NCI-H1105 (cell line): Measurements from ENCODE around the gene FMNL2.
A peak's percentile ranks its signal among the peaks of the same experiment; 100 is the strongest.

Experiments
- DNase-seq: peaks from one replicate; lab custom pipeline; 2025; lab: John Stamatoyannopoulos, UW

The FMNL2 gene

DNA sequence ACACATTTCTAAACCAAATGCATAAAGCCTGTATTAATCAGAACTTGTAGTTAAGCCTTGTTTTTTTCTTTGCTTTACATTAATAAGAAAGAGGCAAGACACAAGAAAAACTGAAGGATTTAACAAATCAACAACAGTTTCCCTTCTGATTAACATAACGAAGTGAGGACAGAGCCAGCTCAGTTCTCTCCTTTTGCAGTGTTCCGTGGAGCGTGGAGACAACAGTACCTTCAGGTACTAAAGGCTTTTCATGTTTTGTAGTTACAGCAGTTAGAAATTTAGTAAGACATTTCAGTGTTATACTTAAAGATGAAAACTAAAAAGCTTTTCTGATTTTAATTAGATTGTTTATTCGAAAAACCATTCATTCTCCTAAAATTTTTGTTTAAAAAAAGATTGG lies 115.2 kb downstream of the FMNL2 start:
- no peak for DNase-seq

DNA sequence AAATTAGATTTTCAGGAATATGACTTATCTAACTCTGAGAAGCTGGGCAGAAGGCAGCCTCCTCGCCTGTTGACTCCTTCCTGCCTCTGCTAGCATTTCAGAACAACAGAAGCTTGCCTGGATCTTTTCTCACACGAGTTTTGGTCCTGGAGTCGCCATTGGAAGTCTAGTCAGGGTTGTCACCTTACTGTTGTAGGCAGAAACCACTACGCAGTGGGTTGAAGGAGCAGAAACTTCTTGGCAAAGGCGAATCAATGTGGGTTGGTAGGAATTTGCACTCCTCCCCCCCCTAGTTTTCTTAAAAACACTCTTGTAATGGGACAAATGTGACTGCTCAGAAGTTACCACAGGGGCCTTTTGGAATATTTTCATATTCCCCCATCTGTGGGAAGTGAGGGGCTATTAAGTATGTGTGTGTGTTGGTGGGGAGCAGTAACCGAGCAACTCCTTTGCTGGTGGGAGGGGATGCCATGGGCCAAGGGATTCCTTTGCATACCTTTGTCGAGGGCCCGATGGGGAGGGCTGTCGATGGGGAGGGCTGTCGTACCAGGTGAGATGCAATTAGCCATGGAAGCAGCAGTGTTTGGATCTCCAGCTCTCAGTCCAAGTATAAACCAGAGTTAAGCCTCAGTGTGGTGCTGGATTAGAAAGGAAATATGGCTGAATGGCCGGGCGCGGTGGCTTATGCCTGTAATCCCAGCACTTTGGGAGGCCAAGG lies 117.4 kb downstream of the FMNL2 start:
- no peak for DNase-seq

DNA sequence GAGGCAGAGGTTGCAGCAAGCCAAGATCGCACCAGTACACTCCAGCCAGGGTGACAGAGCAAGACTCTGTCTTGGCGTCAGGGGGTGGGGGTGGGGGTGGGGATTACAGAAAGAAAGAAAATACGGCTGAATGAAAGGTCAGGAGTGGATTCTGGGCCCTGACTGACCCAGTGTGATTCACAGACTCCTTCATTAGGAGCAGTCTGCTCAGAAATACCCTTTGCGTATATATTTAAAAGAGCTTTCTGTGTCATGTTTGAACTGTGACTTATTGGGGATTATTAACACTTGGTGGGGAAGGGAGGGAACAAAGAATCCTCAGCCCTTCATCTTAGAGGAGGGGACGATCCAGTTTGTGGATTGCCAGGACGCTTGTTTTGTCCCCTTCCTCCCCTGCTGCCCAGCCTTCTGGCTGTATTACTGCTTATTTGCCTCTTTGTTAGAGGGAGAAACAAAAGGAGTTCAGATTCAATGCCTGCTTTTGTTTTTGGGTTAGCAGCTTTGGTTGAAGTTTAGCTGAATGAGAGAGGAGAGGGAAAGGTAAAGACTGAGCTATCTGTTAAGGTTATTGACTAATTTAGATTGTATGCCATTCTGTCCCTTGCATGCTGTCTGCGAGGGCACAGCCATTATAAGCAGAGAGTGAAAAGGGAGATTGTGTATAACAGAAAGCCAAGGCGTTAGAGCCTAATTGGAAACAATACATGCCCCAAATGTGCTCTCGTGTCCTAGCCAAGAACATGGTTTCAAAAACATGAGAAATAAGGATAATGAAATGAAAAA lies 118.3 kb downstream of the FMNL2 start:
- DNase-seq: no peak

DNA sequence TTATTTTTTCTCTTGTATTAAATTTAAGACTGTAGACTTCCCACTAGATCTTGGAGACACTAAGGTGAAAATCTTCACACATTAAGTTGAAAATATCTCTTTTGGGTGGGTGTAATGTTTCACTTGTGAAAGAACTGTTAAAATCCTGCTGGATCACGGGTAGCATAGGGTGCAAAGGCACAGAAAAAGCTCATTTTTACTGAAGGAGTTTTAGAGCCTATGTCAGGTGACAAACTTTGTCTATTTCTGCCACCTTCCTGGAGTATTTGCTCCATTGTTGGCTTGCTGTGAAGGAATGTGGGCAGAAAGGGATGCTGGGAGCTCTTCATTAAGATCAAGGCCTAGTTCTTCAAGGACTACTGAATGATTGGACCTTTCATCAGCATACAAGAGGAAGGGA lies 119.4 kb downstream of the FMNL2 start:
- DNase-seq: no peak

DNA sequence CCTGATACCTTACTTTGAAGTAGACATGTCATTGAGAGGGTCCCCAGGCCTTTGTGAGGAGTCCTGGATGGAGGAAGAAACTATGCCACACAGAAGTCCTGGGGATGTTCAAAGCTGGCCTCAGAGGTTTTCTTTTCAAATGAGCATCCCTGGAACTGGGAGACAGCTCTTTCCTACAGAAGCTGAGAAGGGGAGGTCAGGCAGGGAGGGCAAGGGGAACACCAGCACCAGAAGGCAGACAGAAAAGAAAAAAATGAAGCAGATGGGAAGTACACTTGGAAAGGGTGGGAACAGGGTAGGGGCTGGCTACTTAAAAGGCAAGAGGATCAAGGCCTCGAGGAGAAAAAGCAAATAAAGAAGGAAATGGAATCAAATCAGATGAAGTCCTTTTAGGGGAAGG lies 120.0 kb downstream of the FMNL2 start:
- no peak for DNase-seq

DNA sequence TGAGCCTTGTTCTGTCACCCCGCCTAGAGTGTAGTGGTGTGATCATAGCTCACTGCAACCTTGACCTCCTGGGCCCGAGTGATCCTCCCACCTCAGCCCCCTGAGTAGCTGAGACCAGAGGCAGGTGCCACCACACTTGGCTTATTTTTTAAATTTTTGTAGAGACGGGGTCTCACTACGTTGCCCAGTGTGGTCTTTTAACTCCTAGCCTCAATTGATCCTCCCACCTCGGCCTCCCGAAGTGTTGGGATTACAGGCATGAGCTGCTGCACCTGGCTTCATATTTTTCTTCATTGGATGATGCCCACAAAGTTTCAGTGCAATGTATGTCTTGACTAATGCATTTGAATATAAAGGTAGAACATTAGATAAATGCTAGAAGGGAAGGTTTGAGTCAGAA lies 120.8 kb downstream of the FMNL2 start:
- DNase-seq: no peak

DNA sequence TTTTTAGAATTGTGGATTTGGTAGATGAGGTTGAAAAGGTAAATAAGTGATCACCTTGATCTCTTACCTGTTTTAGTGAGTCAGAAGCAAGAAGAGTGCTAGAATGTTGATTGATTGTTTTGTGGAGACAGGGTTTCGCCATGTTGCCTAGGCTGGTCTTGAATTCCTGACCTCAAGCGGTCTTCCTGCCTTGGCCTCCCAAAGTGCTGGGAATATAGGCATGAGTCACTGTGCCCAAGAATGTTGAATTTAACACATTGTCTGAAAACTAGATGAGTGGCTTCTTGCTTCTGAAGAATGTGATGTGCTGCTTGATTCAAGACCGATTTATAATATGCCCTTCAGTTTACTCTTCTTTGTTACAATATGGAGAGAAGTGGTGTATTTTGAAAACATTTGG lies 121.3 kb downstream of the FMNL2 start:
- no peak for DNase-seq

DNA sequence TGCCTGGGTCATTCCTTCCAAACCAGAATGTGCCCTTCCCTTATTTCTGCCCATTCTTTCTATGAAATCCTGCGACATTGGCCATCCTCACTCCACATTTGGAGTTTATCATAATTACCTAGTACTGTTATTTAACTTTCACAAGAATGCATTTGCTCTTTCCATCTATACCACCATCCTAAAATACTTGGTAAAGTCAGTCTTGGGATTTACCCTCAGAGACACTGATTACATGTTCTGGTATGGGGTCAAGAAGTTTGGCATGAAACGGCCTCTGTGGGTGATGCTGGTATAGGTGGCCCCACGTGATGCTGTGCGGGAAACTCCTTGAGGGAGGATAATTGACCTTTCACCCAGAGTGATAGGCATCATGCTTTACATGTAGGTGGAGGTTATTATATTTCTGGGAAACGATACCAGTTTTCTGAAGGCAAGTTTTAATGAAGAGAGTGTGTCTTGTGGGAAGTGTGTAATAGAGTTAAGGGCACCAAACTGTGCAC lies 123.5 kb downstream of the FMNL2 start:
- no peak for DNase-seq

DNA sequence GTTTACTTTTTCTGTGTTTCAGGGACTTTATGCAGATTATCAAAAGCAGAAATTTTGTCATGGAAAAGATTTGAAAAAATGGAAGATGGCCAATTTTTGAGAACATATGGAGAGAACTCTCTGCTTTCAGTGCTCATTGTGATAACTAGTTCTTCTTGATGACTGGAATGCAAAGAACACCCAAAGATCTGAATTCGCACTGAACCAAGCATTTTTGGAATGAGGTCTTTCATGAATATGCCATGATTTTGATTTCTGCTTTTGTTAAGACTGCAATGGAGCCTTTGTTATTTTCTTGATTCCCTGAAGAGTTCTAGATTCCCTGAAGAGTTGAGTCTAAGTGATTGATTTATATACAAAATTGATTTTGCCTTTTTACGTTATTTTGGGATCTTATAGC lies 124.1 kb downstream of the FMNL2 start:
- no peak for DNase-seq

DNA sequence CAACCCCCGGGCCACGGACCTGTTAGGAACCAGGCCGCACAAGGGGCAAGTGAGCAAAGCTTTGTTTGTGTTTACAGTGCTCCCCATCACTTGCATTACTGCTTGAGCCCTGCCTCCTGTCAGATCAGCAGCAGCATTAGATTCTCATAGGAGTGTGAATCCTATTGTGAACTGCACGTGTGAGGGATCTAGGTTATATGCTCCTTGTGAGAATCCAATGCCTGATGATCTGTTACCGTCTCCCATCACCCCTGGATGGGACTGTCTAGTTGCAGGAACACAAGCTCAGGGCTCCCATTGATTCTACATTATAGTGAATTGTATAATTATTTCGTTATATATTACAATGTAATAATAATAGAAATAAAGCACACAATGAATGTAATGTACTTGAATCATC lies 125.6 kb downstream of the FMNL2 start:
- DNase-seq: no peak

DNA sequence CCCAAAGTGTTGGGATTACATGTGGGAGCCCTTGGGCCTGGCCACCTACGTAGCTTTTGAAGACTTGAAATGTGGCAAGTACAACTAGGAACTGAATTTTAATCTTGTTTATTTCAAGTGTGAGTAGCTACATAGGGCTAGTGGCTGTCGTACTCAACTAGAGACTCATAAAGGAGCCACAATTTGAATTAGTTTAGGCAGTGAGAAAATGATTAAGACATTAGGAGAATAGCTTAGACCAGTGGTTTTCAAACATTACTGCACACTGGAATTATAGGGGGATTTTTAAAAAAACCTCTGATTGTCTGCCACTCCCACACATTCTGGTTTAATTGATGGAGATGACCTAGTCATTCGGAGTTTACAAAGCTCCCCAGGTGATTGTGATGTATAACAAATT lies 127.1 kb downstream of the FMNL2 start:
- no peak for DNase-seq

DNA sequence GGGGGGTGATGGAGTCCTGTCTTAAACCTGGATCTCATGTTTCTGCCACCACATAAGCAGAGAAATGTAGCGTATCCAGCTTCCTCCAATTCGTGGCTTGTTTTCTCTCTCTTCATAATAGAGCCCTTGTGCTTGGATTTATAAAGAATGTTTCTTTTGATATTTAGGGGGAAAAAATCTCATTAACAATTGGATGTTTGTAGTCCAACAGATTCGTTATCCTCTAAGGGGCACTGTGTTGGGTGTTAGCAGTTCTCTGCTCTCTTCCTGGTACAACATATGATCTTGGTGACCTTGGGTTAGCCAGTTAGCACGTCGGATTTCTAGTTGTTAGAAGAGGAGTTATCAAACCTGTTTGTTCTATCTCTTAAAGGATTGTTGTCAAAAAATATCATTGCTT lies 127.8 kb downstream of the FMNL2 start:
- DNase-seq: no peak

DNA sequence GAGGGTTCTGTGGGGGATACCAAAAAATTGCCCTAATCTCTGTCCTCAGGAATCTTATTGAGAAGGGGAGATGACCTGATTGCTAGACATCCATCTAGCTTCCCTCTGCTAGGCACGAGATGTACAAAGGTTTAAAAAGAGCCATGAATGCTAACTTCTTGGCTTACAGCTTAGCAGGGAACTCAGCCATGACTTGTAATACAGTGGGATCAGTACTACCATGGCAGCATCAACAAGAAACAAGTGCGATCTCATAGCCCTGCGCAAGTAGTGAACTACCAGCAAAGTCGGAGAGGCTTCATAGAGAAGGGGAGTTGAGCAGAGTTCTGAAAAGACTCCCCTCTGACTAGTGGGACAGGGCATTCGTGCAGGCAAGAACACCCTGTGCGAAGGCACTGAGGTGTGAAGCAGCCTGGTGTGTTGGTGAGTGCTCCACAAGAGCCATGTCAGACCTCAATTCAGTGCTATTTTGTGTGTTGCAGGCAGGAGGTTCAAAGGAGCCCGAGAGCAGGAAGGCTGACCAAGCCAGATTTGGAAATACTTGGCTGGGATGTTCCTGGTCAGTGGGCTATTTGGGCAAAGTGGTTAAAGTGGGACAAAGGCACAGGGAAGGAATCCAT lies 130.0 kb downstream of the FMNL2 start:
- DNase-seq: no peak

DNA sequence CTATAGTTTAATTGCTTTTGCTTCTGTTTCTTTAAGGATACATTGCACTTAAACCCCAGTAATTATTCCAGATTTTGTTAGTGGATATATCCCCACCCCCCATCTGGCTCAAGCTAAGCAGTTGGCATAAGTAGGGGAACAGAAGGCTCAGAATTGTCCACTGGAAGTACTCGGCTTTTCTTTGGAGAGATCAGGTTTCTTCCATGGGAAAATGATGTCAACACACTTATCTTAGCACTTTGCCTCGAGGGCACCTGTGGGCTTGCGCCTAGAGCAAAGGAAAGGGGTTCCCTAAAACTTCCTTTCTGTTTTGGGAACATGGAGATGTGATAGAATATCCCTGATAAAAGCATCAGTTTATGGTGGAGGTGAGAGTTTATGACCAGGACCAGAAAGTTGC lies 130.6 kb downstream of the FMNL2 start:
- DNase-seq: no peak

DNA sequence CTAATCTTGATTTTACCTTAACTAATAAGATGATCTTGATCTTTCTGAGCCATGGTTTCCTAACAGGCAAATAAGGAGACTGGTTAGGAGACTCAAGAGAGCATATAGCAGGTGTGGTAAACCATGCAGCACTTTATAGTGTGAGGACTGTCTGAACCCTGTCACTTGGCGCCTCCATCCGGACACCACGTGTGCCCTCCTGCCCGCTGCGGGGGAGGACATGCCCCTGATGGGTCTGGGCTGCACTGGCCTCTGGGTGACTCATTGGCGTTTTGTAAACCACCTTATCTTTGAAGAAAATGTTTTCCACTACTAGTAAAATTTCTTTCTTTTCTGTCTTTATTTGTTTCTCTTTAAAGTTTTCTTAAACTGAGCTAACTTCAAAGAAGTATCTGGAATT lies 131.1 kb downstream of the FMNL2 start:
- DNase-seq: no peak

DNA sequence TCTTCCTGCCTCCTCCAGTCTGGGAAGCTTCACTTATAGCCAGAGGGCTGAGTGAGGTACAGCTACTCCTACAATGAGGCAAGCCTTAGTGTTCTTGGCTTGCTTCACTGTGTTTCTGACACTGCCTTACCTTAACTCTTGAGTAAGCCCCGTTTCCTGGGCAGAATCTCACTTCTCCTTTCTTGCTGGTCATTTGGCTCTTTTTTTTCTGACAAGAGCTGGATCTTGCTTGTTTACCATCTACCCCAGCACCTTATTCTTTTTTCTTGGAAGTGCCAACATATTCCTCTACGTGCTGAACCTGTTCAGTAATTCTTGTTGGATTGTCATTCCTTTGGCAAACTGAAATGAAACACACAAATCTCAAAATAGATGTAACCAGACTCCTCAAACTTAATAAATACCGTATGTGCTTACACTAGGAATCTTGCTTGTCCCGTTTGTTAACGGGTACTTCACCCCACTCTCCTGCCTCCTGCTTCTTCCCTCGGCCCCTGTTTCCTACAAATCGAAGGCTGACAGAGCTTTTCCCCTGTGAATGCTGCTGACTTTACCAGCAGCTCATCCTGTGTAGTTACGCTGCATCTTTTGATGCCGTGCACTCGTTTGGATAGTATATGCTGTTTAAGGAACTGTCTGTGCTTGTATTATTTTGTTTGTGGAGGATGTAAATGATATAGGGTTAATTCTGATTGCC lies 132.2 kb downstream of the FMNL2 start:
- no peak for DNase-seq

DNA sequence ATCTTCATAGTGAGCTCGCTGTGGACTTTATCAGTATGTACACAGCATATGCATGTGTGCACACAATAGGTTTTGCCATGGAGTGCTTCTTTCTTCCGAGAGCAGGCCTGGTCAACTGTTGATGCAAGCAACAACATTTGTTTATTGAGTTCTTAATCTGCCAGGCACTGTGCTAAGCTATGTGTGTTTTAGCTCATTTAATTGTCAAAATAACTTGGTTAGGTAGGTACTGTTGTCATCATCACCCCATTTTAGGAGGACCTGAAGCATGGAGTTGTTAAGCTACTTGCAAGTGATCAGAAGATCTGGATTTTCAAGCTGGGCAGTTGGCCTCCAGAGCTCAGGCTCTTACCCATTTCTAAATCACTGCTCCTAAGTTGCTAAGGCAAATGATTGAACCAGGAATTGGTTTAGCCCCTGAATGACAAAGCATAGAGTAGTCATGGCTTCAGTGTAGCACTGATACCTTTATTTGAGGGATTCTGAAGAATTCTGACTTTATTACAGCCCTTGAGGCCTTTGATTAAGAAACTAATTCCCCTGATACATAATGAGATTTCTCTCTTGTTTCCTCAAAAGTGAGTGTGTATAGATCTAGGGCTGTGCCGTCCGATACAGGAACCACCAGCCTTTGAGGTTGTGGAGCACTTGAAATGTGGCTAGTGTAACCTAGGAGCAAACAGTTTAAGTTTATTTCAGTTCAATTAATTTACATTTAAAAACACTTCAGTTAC lies 132.9 kb downstream of the FMNL2 start:
- DNase-seq: no peak

DNA sequence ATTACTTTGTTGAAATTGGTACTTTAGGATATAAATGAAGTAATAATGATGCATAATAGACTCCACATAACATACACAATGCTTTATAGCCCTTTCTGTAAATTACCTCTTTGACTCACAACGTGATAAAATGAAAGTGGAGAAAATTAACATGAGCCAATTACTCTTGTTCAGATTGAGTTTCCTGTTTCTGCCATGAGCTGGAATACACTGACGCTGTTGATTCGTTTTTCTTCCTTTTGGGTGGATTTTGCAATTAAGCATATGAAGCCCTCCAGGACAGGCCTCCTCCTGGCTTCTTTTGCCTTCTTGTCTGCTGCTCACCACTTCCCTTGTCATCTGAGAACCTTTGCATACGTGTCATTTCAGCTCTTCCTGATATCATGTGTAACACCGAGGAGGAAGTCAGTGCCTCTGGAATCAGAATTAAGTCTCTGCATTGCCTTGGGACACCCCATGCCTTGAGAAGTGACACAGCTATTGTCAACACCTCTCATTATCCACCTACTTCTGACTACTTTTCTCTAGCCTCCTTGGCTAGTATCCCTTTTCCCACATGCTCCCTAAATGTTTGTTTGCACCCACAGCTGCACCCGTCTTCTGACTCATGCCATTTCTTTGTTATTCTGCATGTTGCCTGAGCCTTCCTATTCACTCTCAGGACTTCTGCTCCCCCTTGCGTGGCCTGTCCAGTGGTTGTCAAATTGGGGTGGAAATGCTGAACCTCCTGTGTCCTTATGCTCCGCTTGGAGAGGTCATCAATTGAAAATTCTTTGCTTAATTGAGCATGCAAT lies 134.1 kb downstream of the FMNL2 start:
- DNase-seq: peak; percentile 51

DNA sequence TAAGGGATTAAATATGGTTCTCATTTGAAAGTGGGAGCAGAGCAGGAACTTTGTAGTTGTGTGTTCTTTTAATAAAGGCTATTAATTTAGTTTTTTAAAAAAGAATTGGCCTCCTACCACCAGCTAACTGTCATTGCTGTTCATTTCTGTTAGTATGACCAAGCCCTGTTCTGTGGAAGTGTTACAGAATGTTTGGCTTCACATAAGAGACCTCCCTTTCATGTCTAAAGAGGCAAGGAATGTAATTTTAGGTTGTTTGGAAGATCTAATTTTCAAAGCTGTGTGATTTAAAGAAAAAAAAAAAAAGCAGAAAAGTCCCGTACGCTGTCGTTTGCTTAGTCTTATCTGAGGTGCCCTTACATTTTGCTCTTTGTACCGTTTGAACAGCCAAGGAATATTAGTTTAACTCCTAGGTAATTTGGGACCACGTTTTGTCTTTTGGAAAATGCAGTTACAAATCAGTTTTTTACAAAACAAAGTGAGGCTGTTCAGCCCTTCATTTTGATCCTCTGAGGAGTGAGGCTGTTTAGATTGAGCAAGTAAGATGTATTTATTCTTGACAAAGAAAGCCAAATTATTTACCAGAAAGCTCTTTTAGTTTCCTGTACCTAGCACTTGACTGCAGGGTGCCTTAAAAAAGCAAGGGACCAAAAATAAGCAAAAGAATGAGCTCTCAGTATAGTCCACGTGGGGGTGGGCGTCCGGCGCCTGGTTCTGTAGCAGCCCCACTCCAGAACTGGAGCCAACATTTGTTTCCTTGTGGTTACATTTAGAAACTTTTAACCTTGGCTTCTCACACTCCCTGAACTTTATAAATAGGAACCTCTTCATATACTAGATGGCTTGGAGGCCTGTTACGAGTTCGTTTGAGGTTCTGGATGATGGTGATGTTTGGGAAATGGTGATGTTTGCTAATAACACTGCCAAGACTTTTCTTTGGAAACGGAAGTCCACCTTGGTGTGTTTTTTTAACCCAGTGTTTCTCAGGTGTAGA lies 136.2 kb downstream of the FMNL2 start:
- DNase-seq: no peak

DNA sequence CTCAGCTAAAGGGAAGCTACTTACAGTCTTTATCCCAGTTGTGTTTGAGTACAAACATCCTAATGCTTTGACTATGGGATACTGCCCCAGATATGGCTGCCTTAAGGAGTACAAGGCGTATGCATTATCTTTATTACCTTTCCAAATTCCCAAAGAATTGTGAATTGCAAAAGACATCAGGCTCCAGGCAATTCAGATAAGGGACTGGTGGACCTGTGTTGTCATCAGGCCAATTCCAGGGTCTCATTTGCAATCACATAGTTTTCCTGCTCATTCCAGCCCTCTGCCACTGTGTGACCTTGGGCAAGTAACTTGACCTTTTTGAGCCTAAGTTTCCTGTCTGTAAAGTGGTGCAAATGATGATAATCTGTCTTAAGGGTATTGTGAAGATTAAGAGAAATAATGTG lies 137.5 kb downstream of the FMNL2 start:
- DNase-seq: no peak
